H1 (cell line): ENCODE results near the gene RPUSD2. TPM values are rescaled to one million over a fixed set of nuclear protein-coding genes. Genes with fewer than 3 reads are reported as not detected.
A peak's percentile ranks its signal among the peaks of the same experiment; 100 is the strongest.

Experiments
- ATF2 ChIP-seq: IDR thresholded peaks from 2 replicates; pipeline ENCODE4 v1.6.1; 2012; ENCODE audit warnings: low read length, inconsistent platforms
- BCL11A ChIP-seq, 2 experiments: IDR thresholded peaks; one replicate each; pipeline ENCODE4 v1.6.1; 2011; ENCODE audit warnings: low read depth in 2 of 2, low read length in 2 of 2, mild to moderate bottlenecking in 2 of 2
- CHD1 ChIP-seq: IDR thresholded peaks from 2 replicates; pipeline ENCODE4 v1.6.1; 2012; ENCODE audit warnings: low read depth, low read length, improper control_type of control experiment
- CHD2 ChIP-seq: IDR thresholded peaks from 2 replicates; pipeline ENCODE4 v1.6.1; 2012; ENCODE audit warnings: low read length, improper control_type of control experiment
- CHD7 ChIP-seq: fragments of 300-600 bp; sonication (generic); IDR thresholded peaks from 2 replicates; pipeline ENCODE4 v1.7.1; 2012; ENCODE audit warnings: low read length, moderate library complexity, mild to moderate bottlenecking, inconsistent platforms; ENCODE audit not compliant: insufficient replicate concordance
- USF2 ChIP-seq: IDR thresholded peaks from 2 replicates; pipeline ENCODE4 v1.6.1; 2011; ENCODE audit warnings: low read length, improper control_type of control experiment
- polyA plus RNA-seq, 7 experiments: library from polyadenylated mRNA; depleted of rRNA in 3 of 7; stranded (reverse) in 5 of 7; unstranded in 2 of 7; fragments of >200 nt in 5 of 7; fragments of 200-250 nt in 2 of 7; gene quantifications; 1 replicate in 5 of 7; 2 replicates in 1 of 7; 4 replicates in 1 of 7; pipeline versions ENCODE4 v1.2.1 to v1.2.3, GENCODE V29; 2011 to 2013; ENCODE audit warnings: missing spikeins in 2 of 7, mixed read lengths in 2 of 7
- total RNA-seq: library from RNA; stranded (reverse); fragmentation: NEBNext Ultra II Directional; extraction: Animal tissue kit (Norgen Biotek cat#: 25700); gene quantifications from 2 replicates; pipeline ENCODE4 v1.2.1, GENCODE V29; 2021

RPUSD2 gene
- total and polyA plus RNA-seq, 2 of the 8 experiments (the other 6 are each of a cell fraction or from before 2014, with no cell fraction given), result 14.5 to 28.5 TPM

GRCh38 chr15:40569129-40569953 is at the start of gene RPUSD2 (continued):
- no peak for TF ChIP-seq CHD7
- no peak for TF ChIP-seq USF2
- no peak for TF ChIP-seq BCL11A (IDR thresholded peaks at IDR 0.05; ENCODE audit: low read depth in 2 of 2, low read length in 2 of 2)
- no peak for TF ChIP-seq CHD1
- TF ChIP-seq ATF2, result peak; percentile 69; the same call in 1 of the 2 replicates
- TF ChIP-seq CHD2, result peak; percentile 69
